HepG2 (cell line): ENCODE data around the gene SLC25A22. TPM values are rescaled to one million over a fixed set of nuclear protein-coding genes. Genes with fewer than 3 reads are reported as not detected.

Experiments
- BRCA1 ChIP-seq: sonication (generic); formaldehyde crosslinking; IDR thresholded peaks from 2 replicates; pipeline ENCODE4 v1.4.0; 2020; ENCODE audit warnings: missing genetic modification reagents
- HMG20B ChIP-seq: conservative IDR thresholded peaks from 2 replicates; pipeline ENCODE4 v1.6.1; 2016; ENCODE audit warnings: missing genetic modification reagents, missing compliant biosample characterization
- LCORL ChIP-seq, 2 experiments: fragments of 450-650 bp in 1 of 2; sonication (generic) in 1 of 2; formaldehyde crosslinking in 1 of 2; IDR thresholded peaks; 2 replicates each; pipeline versions ENCODE4 v1.5.0 to v1.6.1; 2017 to 2020; ENCODE audit warnings: antibody characterized with exemption in 1 of 2, missing genetic modification reagents in 1 of 2
- POLR2AphosphoS5 ChIP-seq: IDR thresholded peaks from 2 replicates; pipeline ENCODE4 v1.6.1; 2012; ENCODE audit warnings: low read depth, low read length
- SIN3A ChIP-seq: IDR thresholded peaks from 2 replicates; pipeline ENCODE4 v1.6.1; 2011; ENCODE audit warnings: low read depth, mild to moderate bottlenecking, control low read depth, low read length, borderline replicate concordance
- ZFP37 ChIP-seq: sonication (generic); formaldehyde crosslinking; IDR thresholded peaks from 2 replicates; pipeline ENCODE4 v1.4.0; 2020; ENCODE audit warnings: missing genetic modification reagents, borderline replicate concordance
- ZFP62 ChIP-seq: sonication (generic); formaldehyde crosslinking; IDR thresholded peaks from 2 replicates; pipeline ENCODE4 v1.4.0; 2020; ENCODE audit warnings: missing genetic modification reagents
- ZNF264 ChIP-seq: sonication (generic); formaldehyde crosslinking; IDR thresholded peaks from 2 replicates; pipeline ENCODE4 v1.4.0; 2020; ENCODE audit warnings: missing genetic modification reagents
- ZNF296 ChIP-seq: sonication (generic); formaldehyde crosslinking; conservative IDR thresholded peaks from 2 replicates; pipeline ENCODE4 v1.5.0; 2020; ENCODE audit warnings: mild to moderate bottlenecking, missing genetic modification reagents
- ZNF547 ChIP-seq: sonication (generic); formaldehyde crosslinking; IDR thresholded peaks from 2 replicates; pipeline ENCODE4 v1.5.1; 2020; ENCODE audit warnings: mild to moderate bottlenecking, missing genetic modification reagents
- ZNF674 ChIP-seq: sonication (generic); formaldehyde crosslinking; IDR thresholded peaks from 2 replicates; pipeline ENCODE4 v1.5.0; 2020; ENCODE audit warnings: low read depth, mild to moderate bottlenecking, missing genetic modification reagents
- ZNF766 ChIP-seq: sonication (generic); formaldehyde crosslinking; IDR thresholded peaks from 2 replicates; pipeline ENCODE4 v1.5.0; 2020; ENCODE audit warnings: missing genetic modification reagents, borderline replicate concordance
- ZNF816 ChIP-seq: sonication (generic); formaldehyde crosslinking; IDR thresholded peaks from 2 replicates; pipeline ENCODE4 v1.8.0; 2022; ENCODE audit warnings: missing genetic modification reagents, mild to moderate bottlenecking, borderline replicate concordance
- polyA plus RNA-seq, 8 experiments: library from polyadenylated mRNA; depleted of rRNA in 3 of 8; stranded (reverse) in 7 of 8; unstranded in 1 of 8; fragments of >200 nt; fragmentation: Illumina TruSeq in 4 of 8; extraction: Trizol in 4 of 8; gene quantifications; 2 replicates each; pipeline versions ENCODE4 v1.2.1 to v1.2.3, GENCODE V29; 2011 to 2016; ENCODE audit warnings: low read depth in 4 of 8, missing spikeins in 1 of 8, mixed read lengths in 1 of 8; ENCODE audit not compliant: insufficient read depth in 1 of 8
- total RNA-seq, 5 experiments: library from RNA; depleted of rRNA; stranded (reverse); fragments of >200 nt; fragmentation: Illumina TruSeq; extraction: Trizol; gene quantifications; 2 replicates each; pipeline ENCODE4 v1.2.3, GENCODE V29; 2016; ENCODE audit warnings: low read depth in 1 of 5
- TF ChIP-seq, protein P1 (sequence below): sonication (generic); formaldehyde crosslinking; IDR thresholded peaks from 2 replicates; pipeline ENCODE4 v1.5.0; 2020; ENCODE audit warnings: mild to moderate bottlenecking, missing genetic modification reagents

Gene SLC25A22
- total and polyA plus RNA-seq, 2 of the 13 experiments (the other 11 are each of a cell fraction or from before 2014, with no cell fraction given): 12.4 to 19.2 TPM

DNA sequence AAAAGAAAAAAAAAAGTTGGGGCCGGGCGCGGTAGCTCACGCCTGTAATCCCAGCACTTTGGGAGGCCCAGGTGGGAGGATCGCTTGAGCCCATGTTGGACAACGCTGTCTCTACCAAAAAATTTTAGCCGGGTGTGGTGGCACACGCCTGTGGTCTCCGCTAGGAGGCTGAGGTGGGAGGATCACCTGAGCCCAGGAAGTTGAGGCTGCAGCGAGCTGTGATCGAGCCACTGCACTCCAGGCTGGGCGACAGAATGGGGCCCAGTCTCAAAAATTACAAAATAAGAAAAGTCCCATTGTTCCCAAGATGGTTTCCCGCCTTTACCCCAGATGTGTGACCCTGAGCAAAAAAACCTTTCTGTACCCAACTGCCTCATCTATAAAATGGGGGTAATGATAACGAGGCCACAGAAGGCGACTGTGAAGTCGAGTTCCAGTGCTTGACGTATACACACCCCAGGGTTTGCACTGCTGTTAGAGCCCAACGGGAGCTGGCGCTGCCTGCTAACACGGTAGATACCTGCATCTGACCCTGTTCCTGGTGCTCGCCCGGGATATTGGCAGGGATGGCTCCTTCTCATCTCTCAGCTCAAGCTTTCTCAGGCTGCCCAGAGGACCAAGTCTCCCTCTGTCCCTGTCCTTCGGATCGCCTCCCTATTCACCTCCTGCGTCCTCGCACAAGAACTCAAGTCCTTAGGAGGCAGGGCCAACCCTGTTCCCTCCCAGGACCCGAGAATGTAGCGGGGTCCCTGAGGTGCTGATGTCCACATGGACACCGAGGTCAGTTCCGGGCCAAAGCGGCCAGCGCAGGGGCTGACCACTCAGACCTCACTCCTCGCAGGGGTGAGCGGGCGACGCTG lies 10.6 kb upstream of the SLC25A22 start (continued):
- TF ChIP-seq ZNF296 (CRISPR knock-in tag): peak; percentile 100
- TF ChIP-seq, protein P1, sequence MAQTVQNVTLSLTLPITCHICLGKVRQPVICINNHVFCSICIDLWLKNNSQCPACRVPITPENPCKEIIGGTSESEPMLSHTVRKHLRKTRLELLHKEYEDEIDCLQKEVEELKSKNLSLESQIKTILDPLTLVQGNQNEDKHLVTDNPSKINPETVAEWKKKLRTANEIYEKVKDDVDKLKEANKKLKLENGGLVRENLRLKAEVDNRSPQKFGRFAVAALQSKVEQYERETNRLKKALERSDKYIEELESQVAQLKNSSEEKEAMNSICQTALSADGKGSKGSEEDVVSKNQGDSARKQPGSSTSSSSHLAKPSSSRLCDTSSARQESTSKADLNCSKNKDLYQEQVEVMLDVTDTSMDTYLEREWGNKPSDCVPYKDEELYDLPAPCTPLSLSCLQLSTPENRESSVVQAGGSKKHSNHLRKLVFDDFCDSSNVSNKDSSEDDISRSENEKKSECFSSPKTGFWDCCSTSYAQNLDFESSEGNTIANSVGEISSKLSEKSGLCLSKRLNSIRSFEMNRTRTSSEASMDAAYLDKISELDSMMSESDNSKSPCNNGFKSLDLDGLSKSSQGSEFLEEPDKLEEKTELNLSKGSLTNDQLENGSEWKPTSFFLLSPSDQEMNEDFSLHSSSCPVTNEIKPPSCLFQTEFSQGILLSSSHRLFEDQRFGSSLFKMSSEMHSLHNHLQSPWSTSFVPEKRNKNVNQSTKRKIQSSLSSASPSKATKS (CRISPR knock-in tag): no peak
- peak; percentile 75; the same call in 1 of the 2 replicates for TF ChIP-seq SIN3A
- TF ChIP-seq ZFP62 (CRISPR knock-in tag): 0 out of 2 replicates have a peak, but pooled peaks have one; percentile 5
- 0 out of 2 replicates have a peak, but pooled peaks have one; percentile 78 for TF ChIP-seq ZNF816 (CRISPR knock-in tag)
- 0 out of 2 replicates have a peak, but pooled peaks have one; percentile 34 for TF ChIP-seq ZFP37 (CRISPR knock-in tag)
- TF ChIP-seq HMG20B: no peak
- TF ChIP-seq BRCA1: 0 out of 2 replicates have a peak, but pooled peaks have one; percentile 20
- TF ChIP-seq ZNF766: no peak
- peak; percentile 56; the same call in 1 of the 2 replicates for TF ChIP-seq POLR2AphosphoS5
- TF ChIP-seq ZNF674 (CRISPR knock-in tag): no peak
- TF ChIP-seq ZNF264 (CRISPR knock-in tag): 0 out of 2 replicates have a peak, but pooled peaks have one; percentile 13
- no peak for TF ChIP-seq LCORL (IDR thresholded peaks at IDR 0.05)
- TF ChIP-seq LCORL (CRISPR knock-in tag; IDR thresholded peaks at IDR 0.05): peak; percentile 18; the same call in 1 of the 2 replicates
- TF ChIP-seq ZNF547 (CRISPR knock-in tag): peak; percentile 12; the same call in 1 of the 2 replicates
- TF ChIP-seq, all 625 proteins: peak for 50
